H1 (cell line): ENCODE data around the gene KLHDC8A. TPM values are rescaled to one million over a fixed set of nuclear protein-coding genes. Genes with fewer than 3 reads are reported as not detected.

ENCODE experiments used
- CTCF ChIA-PET: fragments of 300-600 bp; sonication (Branson Sonifier 250); formaldehyde crosslinking; loops from one replicate; lab custom pipeline; 2021; ENCODE audit not compliant: partially characterized antibody; lab: Charles Lee
- POLR2A ChIA-PET: fragments of 300-600 bp; sonication (Branson Sonifier 250); formaldehyde crosslinking; loops from one replicate; lab custom pipeline; 2021; ENCODE audit warnings: inconsistent platforms; ENCODE audit not compliant: partially characterized antibody; lab: Charles Lee
- DNase-seq, 2 experiments: peaks; one replicate each; pipeline versions ENCODE4 v3.0.0 to v3.0.0-alpha.2; 2010 to 2022; ENCODE audit warnings: low spot score in 2 of 2, low read depth in 1 of 2, mixed read lengths in 1 of 2
- FAIRE-seq: peaks from 2 replicates; lab custom pipeline; 2011; peaks lifted over from hg19 to GRCh38; lab: Jason Lieb, UNC
- H2AFZ ChIP-seq: 2 replicates; pipeline ENCODE4 v1.8.1; 2012; ENCODE audit warnings: low read length, inconsistent platforms
- H2AK5ac ChIP-seq: 2 replicates; pipeline ENCODE4 v1.6.1; 2013; ENCODE audit warnings: low read depth, low read length
- H2BK120ac ChIP-seq: replicated peaks from 2 replicates; pipeline ENCODE3; 2013; ENCODE audit warnings: low read depth, low read length, inconsistent platforms
- H2BK12ac ChIP-seq: 2 replicates; pipeline ENCODE4 v1.6.1; 2013; ENCODE audit warnings: low read depth, low read length
- H2BK15ac ChIP-seq: 2 replicates; pipeline ENCODE4 v1.6.1; 2013; ENCODE audit warnings: low read length
- H2BK20ac ChIP-seq: 2 replicates; pipeline ENCODE4 v1.6.1; 2013; ENCODE audit warnings: low read length
- H2BK5ac ChIP-seq: 2 replicates; pipeline ENCODE4 v1.6.1; 2013; ENCODE audit warnings: low read depth, low read length
- H3K14ac ChIP-seq: 2 replicates; pipeline ENCODE4 v1.6.1; 2013; ENCODE audit warnings: inconsistent platforms; ENCODE audit not compliant: insufficient read length
- H3K18ac ChIP-seq: 2 replicates; pipeline ENCODE4 v1.6.1; 2013; ENCODE audit warnings: low read length; ENCODE audit errors: extremely low read depth
- H3K23ac ChIP-seq: 2 replicates; pipeline ENCODE4 v1.6.1; 2013; ENCODE audit warnings: inconsistent platforms; ENCODE audit not compliant: insufficient read length
- H3K23me2 ChIP-seq: 2 replicates; pipeline ENCODE4 v1.6.1; 2013; ENCODE audit warnings: low read depth, low read length
- H3K27ac ChIP-seq: 2 replicates; pipeline ENCODE4 v1.6.1; 2011; ENCODE audit warnings: low read depth, low read length, inconsistent platforms
- H3K27me3 ChIP-seq, 4 experiments: replicated peaks in 1 of 4; 1 replicate in 1 of 4; 2 replicates in 3 of 4; pipeline versions ENCODE4 v1.6.1 to v1.8.1; 2011 to 2013; ENCODE audit warnings: low read length in 3 of 4, mild to moderate bottlenecking in 3 of 4, inconsistent platforms in 2 of 4, mixed read lengths in 2 of 4, moderate library complexity in 1 of 4; ENCODE audit not compliant: control insufficient read depth in 3 of 4, insufficient read depth in 3 of 4; ENCODE audit errors: extremely low read depth in 1 of 4
- H3K36me3 ChIP-seq, 4 experiments: 2 replicates each; pipeline versions ENCODE4 v1.6.1 to v1.8.1; 2011 to 2013; ENCODE audit warnings: mild to moderate bottlenecking in 4 of 4, low read length in 3 of 4, moderate library complexity in 2 of 4, control low read depth in 1 of 4, inconsistent platforms in 1 of 4; ENCODE audit not compliant: insufficient read depth in 4 of 4, control insufficient read depth in 2 of 4
- H3K4ac ChIP-seq: replicated peaks from 2 replicates; pipeline ENCODE3; 2013; ENCODE audit warnings: low read length, low read depth, mixed read lengths, inconsistent platforms; ENCODE audit not compliant: insufficient read length
- H3K4me1 ChIP-seq, 4 experiments: replicated peaks in 1 of 4; 1 replicate in 1 of 4; 2 replicates in 3 of 4; pipeline versions ENCODE4 v1.6.1 to v1.8.1; 2011 to 2013; ENCODE audit warnings: low read length in 3 of 4, inconsistent platforms in 2 of 4, mixed read lengths in 1 of 4; ENCODE audit not compliant: insufficient read depth in 4 of 4, control insufficient read depth in 3 of 4
- H3K4me2 ChIP-seq, 2 experiments: 2 replicates each; pipeline versions ENCODE4 v1.6.1 to v1.8.1; 2011 to 2013; ENCODE audit warnings: low read depth in 2 of 2, low read length in 2 of 2, control low read depth in 1 of 2, inconsistent platforms in 1 of 2, mild to moderate bottlenecking in 1 of 2; ENCODE audit not compliant: insufficient read depth in 1 of 2
- H3K4me3 ChIP-seq, 4 experiments: fragments of 200-600, 300-600 bp in 1 of 4; sonication (generic), shearing (Covaris generic), sonication (Bioruptor Twin) in 1 of 4; 2 replicates each; pipeline versions ENCODE4 v1.5.1 to v1.8.1; 2011 to 2016; ENCODE audit warnings: low read length in 4 of 4, low read depth in 3 of 4, control low read depth in 2 of 4, inconsistent platforms in 2 of 4, mild to moderate bottlenecking in 2 of 4, mixed read lengths in 1 of 4, moderate library complexity in 1 of 4; ENCODE audit not compliant: insufficient read depth in 2 of 4; ENCODE audit errors: extremely low read depth in 1 of 4
- H3K56ac ChIP-seq: replicated peaks from 2 replicates; pipeline ENCODE3; 2013; ENCODE audit warnings: low read depth, mild to moderate bottlenecking, mixed read lengths, low read length, inconsistent platforms; ENCODE audit not compliant: insufficient read length
- H3K79me1 ChIP-seq: 2 replicates; pipeline ENCODE4 v1.6.1; 2013; ENCODE audit warnings: low read depth, low read length, control low read depth
- H3K79me2 ChIP-seq, 2 experiments: 2 replicates each; pipeline versions ENCODE4 v1.6.1 to v1.8.1; 2012 to 2013; ENCODE audit warnings: low read length in 2 of 2, mild to moderate bottlenecking in 2 of 2, inconsistent platforms in 1 of 2; ENCODE audit not compliant: insufficient read depth in 2 of 2, control insufficient read depth in 1 of 2
- H3K9ac ChIP-seq, 4 experiments: replicated peaks in 1 of 4; 1 replicate in 1 of 4; 2 replicates in 3 of 4; pipeline versions ENCODE4 v1.6.1 to v1.8.1; 2011 to 2013; ENCODE audit warnings: low read depth in 3 of 4, low read length in 3 of 4, control low read depth in 2 of 4, mild to moderate bottlenecking in 2 of 4, moderate library complexity in 2 of 4, inconsistent platforms in 1 of 4; ENCODE audit errors: extremely low read depth in 1 of 4
- H3K9me3 ChIP-seq, 2 experiments: 2 replicates each; pipeline versions ENCODE4 v1.6.1 to v1.8.1; 2012 to 2013; ENCODE audit warnings: mild to moderate bottlenecking in 2 of 2, moderate library complexity in 2 of 2, control low read depth in 1 of 2, inconsistent platforms in 1 of 2, low read depth in 1 of 2, low read length in 1 of 2, mixed read lengths in 1 of 2; ENCODE audit not compliant: insufficient read depth in 2 of 2
- H4K20me1 ChIP-seq, 2 experiments: replicated peaks in 1 of 2; 2 replicates each; pipeline versions ENCODE3 to v1.8.1; 2011 to 2013; ENCODE audit warnings: inconsistent platforms in 2 of 2, low read length in 2 of 2, mild to moderate bottlenecking in 1 of 2; ENCODE audit not compliant: insufficient read depth in 2 of 2, control insufficient read depth in 1 of 2
- H4K5ac ChIP-seq: 2 replicates; pipeline ENCODE4 v1.6.1; 2013; ENCODE audit warnings: low read length, low read depth, mixed read lengths, inconsistent platforms; ENCODE audit not compliant: insufficient read length
- H4K8ac ChIP-seq: 2 replicates; pipeline ENCODE4 v1.8.0; 2013; ENCODE audit warnings: mild to moderate bottlenecking, moderate library complexity, low read length, inconsistent platforms; ENCODE audit not compliant: insufficient read depth; ENCODE audit errors: extremely low read depth
- H4K91ac ChIP-seq: replicated peaks from 2 replicates; pipeline ENCODE3; 2013; ENCODE audit warnings: low read length, mixed read lengths, inconsistent platforms; ENCODE audit not compliant: insufficient read length
- BACH1 ChIP-seq: IDR thresholded peaks from 2 replicates; pipeline ENCODE4 v1.6.1; 2012; ENCODE audit warnings: low read length, improper control_type of control experiment
- EZH2 ChIP-seq: fragments of 200-600 bp; sonication (generic); IDR thresholded peaks from 2 replicates; pipeline ENCODE4 v1.7.1; 2012; ENCODE audit warnings: low read depth, mild to moderate bottlenecking, moderate library complexity, low read length, inconsistent platforms; ENCODE audit not compliant: severe bottlenecking
- FOSL1 ChIP-seq: IDR thresholded peaks from 2 replicates; pipeline ENCODE4 v1.6.1; 2011; ENCODE audit warnings: mild to moderate bottlenecking, low read depth, low read length, moderate library complexity; ENCODE audit not compliant: insufficient read depth
- JUND ChIP-seq: IDR thresholded peaks from 2 replicates; pipeline ENCODE4 v1.6.1; 2011; ENCODE audit warnings: mild to moderate bottlenecking, improper control_type of control experiment, low read length
- KDM5A ChIP-seq: fragments of 200-600 bp; IDR thresholded peaks from 2 replicates; pipeline ENCODE4 v1.7.1; 2012; ENCODE audit warnings: mild to moderate bottlenecking, low read length, inconsistent platforms, mixed read lengths
- POLR2A ChIP-seq, 2 experiments: IDR thresholded peaks; 1 replicate in 1 of 2; 2 replicates in 1 of 2; pipeline ENCODE4 v1.6.1; 2011; ENCODE audit warnings: low read depth in 2 of 2, low read length in 2 of 2, mild to moderate bottlenecking in 2 of 2; ENCODE audit errors: control extremely low read depth in 1 of 2
- TCF12 ChIP-seq: IDR thresholded peaks from 2 replicates; pipeline ENCODE4 v1.6.1; 2011; ENCODE audit warnings: low read depth, mild to moderate bottlenecking, low read length
- WGBS, 2 experiments: shearing (Covaris generic) in 1 of 2; methylation state at CpG; one replicate each; pipeline versions ENCODE4 v1.1.6 to v1.1.7; 2013 to 2015; ENCODE audit warnings: low lambda C conversion rate in 2 of 2, mixed read lengths in 2 of 2, inconsistent platforms in 1 of 2, low coverage in 1 of 2, missing lambda C conversion rate in 1 of 2; ENCODE audit not compliant: insufficient replicate concordance in 2 of 2, insufficient coverage in 1 of 2, insufficient read length in 1 of 2; ENCODE audit errors: extremely low coverage in 1 of 2, missing lambda C conversion rate in 1 of 2; 5-methylcytosine and 5-hydroxymethylcytosine counted together
- polyA plus RNA-seq, 7 experiments: library from polyadenylated mRNA; depleted of rRNA in 3 of 7; stranded (reverse) in 5 of 7; unstranded in 2 of 7; fragments of >200 nt in 5 of 7; fragments of 200-250 nt in 2 of 7; gene quantifications; 1 replicate in 5 of 7; 2 replicates in 1 of 7; 4 replicates in 1 of 7; pipeline versions ENCODE4 v1.2.1 to v1.2.3, GENCODE V29; 2011 to 2013; ENCODE audit warnings: missing spikeins in 2 of 7, mixed read lengths in 2 of 7
- total RNA-seq: library from RNA; stranded (reverse); fragmentation: NEBNext Ultra II Directional; extraction: Animal tissue kit (Norgen Biotek cat#: 25700); gene quantifications from 2 replicates; pipeline ENCODE4 v1.2.1, GENCODE V29; 2021

Gene KLHDC8A
- total and polyA plus RNA-seq, 2 of the 8 experiments (the other 6 are each of a cell fraction or from before 2014, with no cell fraction given), result 1.9 to 3.4 TPM

DNA sequence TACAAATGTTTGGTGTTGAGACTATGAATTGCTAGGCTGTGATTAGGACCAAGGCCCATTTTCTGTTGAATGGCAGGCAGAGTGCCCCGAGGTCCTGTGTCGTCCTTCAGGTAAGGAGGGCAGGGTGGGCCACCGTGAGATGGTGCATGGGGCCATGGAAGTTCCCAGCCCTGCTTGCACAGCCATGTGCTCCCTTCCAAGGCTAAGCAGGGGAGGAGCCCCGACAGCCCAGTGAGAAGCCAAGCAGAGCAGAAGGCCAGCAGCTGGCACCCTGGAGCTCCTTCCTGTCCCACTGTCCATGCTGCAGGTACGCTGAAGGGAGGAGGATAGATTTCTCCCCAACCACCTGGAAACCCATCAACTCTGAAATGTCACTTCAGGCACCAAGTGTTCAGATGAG is 27.0 kb downstream of the KLHDC8A start:
- H2BK120ac ChIP-seq, result no peak overlapping the region
- H3K23ac ChIP-seq, result no peak overlapping the region
- no peak overlapping the region for H4K91ac ChIP-seq
- no peak overlapping the region for H3K14ac ChIP-seq
- ChIA-PET CTCF (interaction anchor here (1.3 to 67.1 kb wide), 10 partner anchors 7 to 166 kb away, joined by 3 to 2424 read pairs (median 8); no protein-coding TSS in a partner anchor), POLR2A (interaction anchor here (0.6 to 7.9 kb wide), 5 partner anchors 20 to 57 kb away, joined by 3 to 85 read pairs (median 5); no protein-coding TSS in a partner anchor)
- no peaks in the 10 kb centered on the region for H3K79me1 ChIP-seq
- no peak overlapping the region for H3K4me3 ChIP-seq
- no peak overlapping the region for H3K56ac ChIP-seq
- H3K27ac ChIP-seq, result no peak overlapping the region
- TF ChIP-seq EZH2, result no peak
- TF ChIP-seq TCF12, result no peak
- TF ChIP-seq BACH1, result no peak
- no peak for TF ChIP-seq POLR2A (IDR thresholded peaks at IDR 0.05; ENCODE audit: control extremely low read depth in 1 of 2, low read depth in 2 of 2, low read length in 2 of 2)
- TF ChIP-seq JUND, result no peak
- TF ChIP-seq KDM5A, result no peak
- no peak for TF ChIP-seq FOSL1
- H3K4me1 ChIP-seq, result peaks cover 2 to 12% (median 5%) of the 10 kb centered on the region in 4 experiments
- 0 out of 2 replicates have a peak overlapping the region, but pooled peaks have one; percentile 37 for H2BK15ac ChIP-seq
- DNase-seq (no peak), FAIRE-seq (no peak)
- H3K9ac ChIP-seq, result no peak overlapping the region
- H3K4me2 ChIP-seq, result no peak overlapping the region
- H3K18ac ChIP-seq, result no peak overlapping the region
- no peaks in the 10 kb centered on the region for H3K27me3 ChIP-seq
- no peaks in the 10 kb centered on the region for H3K9me3 ChIP-seq
- no peak overlapping the region; the same call in 1 of the 2 replicates for H2BK5ac ChIP-seq
- H3K79me2 ChIP-seq, result no peaks in the 10 kb centered on the region
- no peak overlapping the region for H2BK20ac ChIP-seq
- H3K4ac ChIP-seq, result no peak overlapping the region
- no peak overlapping the region for H4K8ac ChIP-seq
- 0 out of 2 replicates have a peak overlapping the region, but pooled peaks have one; percentile 12 for H2BK12ac ChIP-seq
- no peaks in the 10 kb centered on the region for H3K36me3 ChIP-seq
- no peak overlapping the region for H4K5ac ChIP-seq
- H4K20me1 ChIP-seq, result no peaks in the 10 kb centered on the region
- no peak overlapping the region for H2AFZ ChIP-seq
- H2AK5ac ChIP-seq, result no peak overlapping the region
- H3K23me2 ChIP-seq, result peaks cover 2% of the 10 kb centered on the region; the same call in 1 of the 2 replicates
- WGBS, 2 experiments, result 84% methylated on average over 5 of the region's 5 CpGs; no CpG with 5 or more reads in 1 of the 2 experiments
